ENCODE results near the gene ACTL8.
"Not testable (repeated sequence)": the region's sequence is repeated elsewhere in the genome, so short reads cannot be mapped to it uniquely, and the experiment has no call there.

ACTL8 gene

DNA sequence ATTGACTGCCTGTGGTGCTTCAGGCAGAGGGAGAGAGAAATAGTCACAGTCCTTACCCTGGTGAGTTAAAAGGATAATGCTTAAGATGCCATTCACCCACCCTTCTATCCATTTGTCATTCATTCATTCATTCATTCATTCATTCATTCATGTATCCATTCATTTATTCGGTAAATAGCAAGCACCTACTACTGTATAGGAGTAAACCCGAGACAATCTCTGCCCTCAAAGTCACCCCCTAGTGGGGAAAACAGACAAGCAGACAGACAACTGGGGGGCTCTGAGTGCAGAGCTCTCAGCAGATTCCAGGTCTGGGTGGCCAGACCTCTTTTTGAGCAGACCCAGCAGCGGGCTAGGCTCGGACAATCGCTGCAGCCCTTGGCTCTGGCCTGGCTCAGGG, 14.1 kb upstream of the ACTL8 start:
- no peak overlapping the region for H3K4me3 Mint-ChIP-seq

DNA sequence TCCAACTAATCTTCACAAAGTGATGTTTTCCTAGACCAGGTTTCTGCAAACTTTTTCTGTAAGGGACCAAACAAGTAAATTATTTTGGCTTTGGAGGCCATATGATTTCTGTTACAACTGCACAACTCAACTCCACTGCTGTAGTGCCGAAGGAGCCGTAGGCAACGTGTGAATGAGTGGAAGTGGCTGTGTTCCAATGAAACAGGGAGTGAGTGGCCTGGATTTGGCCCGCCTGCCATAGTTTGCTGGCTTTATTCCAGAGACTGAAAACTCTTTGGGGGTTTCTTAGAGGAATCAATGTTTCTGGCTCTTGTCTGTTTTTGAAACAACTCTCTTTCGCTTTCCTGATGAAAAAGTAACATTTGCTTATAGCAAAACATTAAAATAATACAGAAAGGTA, 12.6 kb upstream of the ACTL8 start:
- no peaks in the 10 kb centered on the region for H3K36me3 Mint-ChIP-seq (ENCODE audit: insufficient read depth)
- peaks cover 19% of the 10 kb centered on the region for H3K27me3 Mint-ChIP-seq
- ATAC-seq (replicated peaks; ENCODE audit: extremely low read depth, poor library complexity, severe bottlenecking) (no peak), DNase-seq (ENCODE audit: low spot score in 2 of 2) (no peak)
- H3K4me3 Mint-ChIP-seq = no peak overlapping the region
- H3K4me1 Mint-ChIP-seq = no peaks in the 10 kb centered on the region
- H3K9me3 Mint-ChIP-seq = no peaks in the 10 kb centered on the region
- H3K27ac Mint-ChIP-seq (ENCODE audit: low read depth) = no peak overlapping the region

More for the DNA sequence above, 14.1 kb upstream of the ACTL8 start:
- Mint-ChIP-seq H3K4me1 (no peaks in the 10 kb centered on the region), H3K36me3 (ENCODE audit: insufficient read depth) (no peaks in the 10 kb centered on the region), H3K9me3 (no peaks in the 10 kb centered on the region), H3K27me3 (peaks cover 19% of the 10 kb centered on the region), H3K27ac (ENCODE audit: low read depth) (no peak overlapping the region)
- DNase-seq (ENCODE audit: low spot score in 2 of 2) (no peak), ATAC-seq (replicated peaks; ENCODE audit: extremely low read depth, poor library complexity, severe bottlenecking) (no peak)

GRCh38 chr1:17743008-17743647, 12.0 kb upstream of the ACTL8 start:
- H3K9me3 Mint-ChIP-seq = no peaks in the 10 kb centered on the region
- H3K27me3 Mint-ChIP-seq = peaks cover 19% of the 10 kb centered on the region
- no peak overlapping the region for H3K4me3 Mint-ChIP-seq
- no peaks in the 10 kb centered on the region for H3K4me1 Mint-ChIP-seq
- H3K27ac Mint-ChIP-seq (ENCODE audit: low read depth) = no peak overlapping the region
- ATAC-seq (replicated peaks; ENCODE audit: extremely low read depth, poor library complexity, severe bottlenecking) = no peak
- DNase-seq (ENCODE audit: low spot score in 2 of 2) = no peak
- H3K36me3 Mint-ChIP-seq (ENCODE audit: insufficient read depth) = no peaks in the 10 kb centered on the region

- H3K27ac Mint-ChIP-seq (ENCODE audit: low read depth) = no peak overlapping the region
- H3K4me1 Mint-ChIP-seq = no peaks in the 10 kb centered on the region
- H3K4me3 Mint-ChIP-seq = no peak overlapping the region
- ATAC-seq (replicated peaks; ENCODE audit: extremely low read depth, poor library complexity, severe bottlenecking) (no peak), DNase-seq (ENCODE audit: low spot score in 2 of 2) (no peak)
- H3K27me3 Mint-ChIP-seq = peaks cover 19% of the 10 kb centered on the region
- H3K36me3 Mint-ChIP-seq (ENCODE audit: insufficient read depth) = no peaks in the 10 kb centered on the region
- no peaks in the 10 kb centered on the region for H3K9me3 Mint-ChIP-seq
Measured at GRCh38 chr1:17743925-17744324, 11.2 kb upstream of the ACTL8 start.

DNA sequence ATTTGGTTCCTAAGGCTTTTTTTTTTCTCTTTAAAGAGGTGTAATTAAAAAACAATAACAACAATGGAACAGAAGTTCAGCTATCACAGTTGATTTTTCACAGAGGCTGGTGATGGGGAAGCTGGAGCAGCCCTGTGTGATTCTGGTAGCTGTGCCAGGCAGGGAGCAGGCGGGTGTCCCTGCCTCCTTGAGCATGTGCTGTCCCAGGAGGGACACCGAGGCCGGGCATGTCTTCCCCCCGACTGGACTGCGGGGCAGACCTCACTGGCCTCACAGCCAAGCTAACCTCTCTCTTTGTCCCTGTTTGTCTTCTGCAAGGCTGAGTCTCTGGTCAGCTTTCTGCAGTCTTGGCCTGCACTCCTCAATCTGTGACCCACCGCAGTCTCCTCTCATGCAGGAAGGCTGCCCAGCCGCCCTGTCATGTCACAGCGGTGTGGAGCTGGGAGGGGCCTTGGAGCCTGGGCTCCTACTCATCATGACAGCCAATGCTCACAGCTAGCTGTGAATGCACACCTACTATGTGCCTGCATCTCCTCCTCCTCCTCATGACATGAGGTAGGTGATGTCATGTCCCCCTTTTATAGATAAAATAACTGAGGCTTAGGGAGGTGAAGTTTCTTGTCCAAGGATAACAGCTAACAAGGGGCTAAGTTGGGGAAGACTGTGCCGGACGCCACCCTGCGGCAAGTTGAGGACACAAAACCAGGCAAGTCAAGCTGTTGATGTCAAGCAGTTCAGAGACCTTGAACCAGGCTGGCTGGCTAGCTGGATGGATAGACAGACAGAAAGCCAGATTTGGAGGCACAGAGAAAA, 10.3 kb upstream of the ACTL8 start:
- peaks cover 21% of the 10 kb centered on the region for H3K27me3 Mint-ChIP-seq
- H3K36me3 Mint-ChIP-seq (ENCODE audit: insufficient read depth) = no peaks in the 10 kb centered on the region
- ATAC-seq (replicated peaks; ENCODE audit: extremely low read depth, poor library complexity, severe bottlenecking) (no peak), DNase-seq (ENCODE audit: low spot score in 2 of 2) (no peak)
- H3K4me3 Mint-ChIP-seq = no peak overlapping the region
- H3K27ac Mint-ChIP-seq (ENCODE audit: low read depth) = no peak overlapping the region
- no peaks in the 10 kb centered on the region for H3K4me1 Mint-ChIP-seq
- H3K9me3 Mint-ChIP-seq = no peaks in the 10 kb centered on the region

DNA sequence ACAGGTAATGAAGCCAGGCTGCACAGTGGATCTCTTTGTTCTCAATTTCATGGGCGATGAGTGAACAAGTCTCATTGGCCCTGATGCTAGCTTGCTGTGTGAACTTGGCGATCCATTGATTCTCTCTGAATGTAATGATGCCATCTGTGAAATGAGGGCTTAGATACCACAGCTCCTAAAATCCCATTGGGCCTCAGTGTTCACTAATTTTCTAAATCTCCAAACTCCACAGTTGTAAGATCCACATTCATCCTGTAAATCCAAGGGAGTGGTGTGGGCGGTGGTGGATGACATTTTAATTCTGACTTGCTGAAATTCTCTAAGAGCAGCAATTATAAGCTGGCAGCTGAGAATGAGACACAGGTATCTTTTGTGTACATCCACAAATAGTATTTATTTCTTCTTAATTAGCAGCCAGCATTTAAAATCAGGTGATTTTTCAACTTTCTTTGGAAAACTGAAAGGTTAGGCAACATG, 9.6 kb upstream of the ACTL8 start:
- peaks cover 22% of the 10 kb centered on the region for H3K27me3 Mint-ChIP-seq
- H3K4me1 Mint-ChIP-seq = no peaks in the 10 kb centered on the region
- ATAC-seq (replicated peaks; ENCODE audit: extremely low read depth, poor library complexity, severe bottlenecking) (no peak), DNase-seq (ENCODE audit: low spot score in 2 of 2) (no peak)
- no peak overlapping the region for H3K27ac Mint-ChIP-seq (ENCODE audit: low read depth)
- H3K9me3 Mint-ChIP-seq = peaks cover 5% of the 10 kb centered on the region
- no peak overlapping the region for H3K4me3 Mint-ChIP-seq
- H3K36me3 Mint-ChIP-seq (ENCODE audit: insufficient read depth) = no peaks in the 10 kb centered on the region

DNA sequence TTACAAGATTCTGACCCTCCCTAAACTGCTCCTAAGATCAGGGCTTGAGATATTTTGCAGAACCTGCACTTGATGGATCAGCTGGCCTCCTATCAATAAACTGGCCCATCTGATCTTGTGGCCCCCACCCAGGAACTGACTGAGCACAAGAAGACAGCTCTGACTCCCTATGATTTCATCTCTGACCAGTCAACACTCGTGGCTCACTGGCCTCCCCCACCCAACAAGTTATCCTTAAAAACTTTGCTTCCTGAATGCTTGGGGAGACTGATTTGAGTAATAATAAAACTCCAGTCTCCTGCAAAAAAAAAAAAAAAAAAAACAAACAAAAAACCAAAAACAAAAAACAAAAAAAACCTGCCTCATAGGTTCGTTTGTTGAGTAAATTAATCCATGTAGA, 8.9 kb upstream of the ACTL8 start:
- not testable (repeated sequence) for H3K9me3 Mint-ChIP-seq; H3K27ac Mint-ChIP-seq (ENCODE audit: low read depth); DNase-seq (ENCODE audit: low spot score in 2 of 2)

DNA sequence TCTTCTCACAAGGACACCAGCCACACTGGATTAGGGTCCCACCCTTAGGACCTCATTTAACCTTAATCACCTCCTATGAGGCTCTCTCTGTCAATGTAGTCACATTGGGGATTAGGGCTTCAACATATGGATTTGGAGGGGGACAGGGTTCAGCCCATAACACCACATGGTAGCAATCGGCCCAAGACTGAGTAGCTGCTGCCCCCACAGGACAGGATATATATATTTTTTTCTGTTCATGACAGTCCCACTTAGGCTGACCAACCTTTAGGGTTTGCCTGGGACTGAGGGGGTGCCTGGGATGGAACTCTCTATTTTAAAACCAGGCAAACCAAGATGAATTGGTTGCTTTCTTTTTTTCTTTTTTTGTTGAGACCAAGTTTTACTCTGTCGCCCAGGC, 8.2 kb upstream of the ACTL8 start:
- no peaks in the 10 kb centered on the region for H3K36me3 Mint-ChIP-seq (ENCODE audit: insufficient read depth)
- H3K9me3 Mint-ChIP-seq = peaks cover 5% of the 10 kb centered on the region
- no peaks in the 10 kb centered on the region for H3K4me1 Mint-ChIP-seq
- no peak overlapping the region for H3K27ac Mint-ChIP-seq (ENCODE audit: low read depth)
- ATAC-seq (replicated peaks; ENCODE audit: extremely low read depth, poor library complexity, severe bottlenecking) (no peak), DNase-seq (ENCODE audit: low spot score in 2 of 2) (no peak)
- H3K27me3 Mint-ChIP-seq = peaks cover 10% of the 10 kb centered on the region
- H3K4me3 Mint-ChIP-seq = no peak overlapping the region

More for the DNA sequence above, 8.9 kb upstream of the ACTL8 start:
- H3K4me3 Mint-ChIP-seq; ATAC-seq (replicated peaks; ENCODE audit: extremely low read depth, poor library complexity, severe bottlenecking); H3K4me1 Mint-ChIP-seq; H3K36me3 Mint-ChIP-seq (ENCODE audit: insufficient read depth): not testable (repeated sequence)
- H3K27me3 Mint-ChIP-seq = peaks cover 16% of the 10 kb centered on the region

DNA sequence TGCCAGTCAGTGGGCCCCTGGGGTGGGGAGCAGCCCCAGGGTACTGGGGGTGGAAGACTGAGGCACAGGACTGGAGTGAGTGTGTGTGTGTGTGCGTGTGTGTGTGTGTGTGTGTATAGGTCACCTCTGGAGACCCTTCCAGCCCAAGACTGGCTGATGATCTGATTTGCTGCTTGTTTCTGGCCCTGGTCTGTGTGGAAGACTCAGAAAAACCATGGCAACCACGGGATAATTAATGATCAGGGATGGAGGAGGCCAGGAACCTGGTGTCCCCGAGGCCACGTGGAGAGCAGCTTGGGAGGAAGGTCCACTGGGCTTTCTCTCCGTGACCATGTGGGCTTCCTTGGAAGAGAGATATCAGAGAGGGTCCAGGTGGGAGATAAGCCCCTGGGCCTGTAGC, 4.8 kb upstream of the ACTL8 start:
- ATAC-seq (replicated peaks; ENCODE audit: extremely low read depth, poor library complexity, severe bottlenecking) (no peak), DNase-seq (ENCODE audit: low spot score in 2 of 2) (no peak)
- peaks cover 5% of the 10 kb centered on the region for H3K9me3 Mint-ChIP-seq
- no peak overlapping the region for H3K27ac Mint-ChIP-seq (ENCODE audit: low read depth)
- no peaks in the 10 kb centered on the region for H3K4me1 Mint-ChIP-seq
- H3K27me3 Mint-ChIP-seq = peaks cover 17% of the 10 kb centered on the region
- no peak overlapping the region for H3K4me3 Mint-ChIP-seq
- H3K36me3 Mint-ChIP-seq (ENCODE audit: insufficient read depth) = peaks cover 2% of the 10 kb centered on the region

- ATAC-seq (replicated peaks; ENCODE audit: extremely low read depth, poor library complexity, severe bottlenecking) = no peak
- H3K4me1 Mint-ChIP-seq = no peaks in the 10 kb centered on the region
- H3K9me3 Mint-ChIP-seq = peaks cover 15% of the 10 kb centered on the region
- DNase-seq (ENCODE audit: low spot score in 2 of 2) = no peak
- no peak overlapping the region for H3K4me3 Mint-ChIP-seq
- peaks cover 17% of the 10 kb centered on the region for H3K27me3 Mint-ChIP-seq
- H3K36me3 Mint-ChIP-seq (ENCODE audit: insufficient read depth) = peaks cover 4% of the 10 kb centered on the region
- H3K27ac Mint-ChIP-seq (ENCODE audit: low read depth) = no peak overlapping the region
Measured at GRCh38 chr1:17752356-17752755, 2.8 kb upstream of the ACTL8 start.

GRCh38 chr1:17757426-17757825, 2.3 kb downstream of the ACTL8 start:
- DNase-seq (ENCODE audit: low spot score in 2 of 2) (no peak), ATAC-seq (replicated peaks; ENCODE audit: extremely low read depth, poor library complexity, severe bottlenecking) (no peak)
- H3K27me3 Mint-ChIP-seq = peaks cover 8% of the 10 kb centered on the region
- H3K4me1 Mint-ChIP-seq = no peaks in the 10 kb centered on the region
- no peak overlapping the region for H3K4me3 Mint-ChIP-seq
- peaks cover 4% of the 10 kb centered on the region for H3K36me3 Mint-ChIP-seq (ENCODE audit: insufficient read depth)
- no peak overlapping the region for H3K27ac Mint-ChIP-seq (ENCODE audit: low read depth)
- peaks cover 40% of the 10 kb centered on the region for H3K9me3 Mint-ChIP-seq

DNA sequence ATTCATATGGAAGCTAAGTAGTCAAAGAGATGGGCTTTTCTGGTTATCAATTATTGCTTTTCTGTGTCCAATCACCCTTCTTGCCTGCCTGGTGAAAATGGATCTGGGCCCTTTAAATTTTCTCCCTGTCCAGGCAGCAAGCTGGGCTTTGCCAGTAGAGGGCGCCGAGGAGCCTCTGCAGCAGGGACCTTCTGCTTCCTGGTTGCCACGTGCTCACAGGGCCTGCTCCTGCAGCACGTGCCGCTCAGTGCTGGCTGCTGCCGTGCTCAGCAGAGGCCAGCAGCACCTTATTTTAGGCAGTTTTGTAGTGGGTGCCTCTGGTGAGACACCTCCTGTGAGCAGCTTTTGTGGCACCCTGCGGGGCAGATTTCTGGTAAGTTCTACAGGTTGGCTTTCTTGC, 4.0 kb downstream of the ACTL8 start:
- H3K27me3 Mint-ChIP-seq = no peaks in the 10 kb centered on the region
- H3K36me3 Mint-ChIP-seq (ENCODE audit: insufficient read depth) = peaks cover 2% of the 10 kb centered on the region
- peaks cover 40% of the 10 kb centered on the region for H3K9me3 Mint-ChIP-seq
- no peak overlapping the region for H3K27ac Mint-ChIP-seq (ENCODE audit: low read depth)
- DNase-seq (ENCODE audit: low spot score in 2 of 2) (no peak), ATAC-seq (replicated peaks; ENCODE audit: extremely low read depth, poor library complexity, severe bottlenecking) (no peak)
- H3K4me1 Mint-ChIP-seq = no peaks in the 10 kb centered on the region
- H3K4me3 Mint-ChIP-seq = no peak overlapping the region

DNA sequence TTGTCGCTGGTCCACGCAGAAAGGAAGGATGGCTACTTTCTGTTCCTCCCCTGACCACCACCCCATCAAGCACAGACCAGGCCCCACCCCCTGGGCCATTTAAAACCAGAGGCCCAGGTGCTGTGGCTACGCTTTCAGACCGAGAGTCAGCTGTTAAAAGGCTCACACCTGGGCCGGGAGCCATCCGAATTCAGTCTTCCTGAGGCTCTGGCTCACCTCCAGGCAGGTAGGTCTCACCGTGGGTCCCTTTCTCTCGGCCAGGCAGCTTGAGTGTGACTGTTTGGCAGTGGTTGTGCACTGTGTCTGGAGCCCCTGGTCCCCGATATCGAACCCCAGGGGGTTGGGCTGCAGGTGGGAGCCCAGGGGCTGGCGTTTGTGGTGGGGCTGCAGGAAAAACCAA, 7.2 kb downstream of the ACTL8 start:
- Mint-ChIP-seq H3K4me1 (no peaks in the 10 kb centered on the region), H3K9me3 (peaks cover 31% of the 10 kb centered on the region), H3K36me3 (ENCODE audit: insufficient read depth) (no peaks in the 10 kb centered on the region), H3K4me3 (no peak overlapping the region), H3K27ac (ENCODE audit: low read depth) (no peak overlapping the region), H3K27me3 (peaks cover 18% of the 10 kb centered on the region)
- DNase-seq (ENCODE audit: low spot score in 2 of 2) = no peak
- no peak for ATAC-seq (replicated peaks; ENCODE audit: extremely low read depth, poor library complexity, severe bottlenecking)

All from central memory CD8-positive, alpha-beta T cell (primary cell).